Vagina (tissue), 2 donors: ENCODE results near the gene C19orf33.

Source experiments
- POLR2A ChIP-seq, 2 donors: fragments of 450-650 bp; IDR thresholded peaks; one replicate each; pipeline ENCODE4 v1.6.1; 2017; ENCODE audit warnings: antibody characterized with exemption in 2 of 2, mild to moderate bottlenecking in 2 of 2, moderate library complexity in 2 of 2
- POLR2AphosphoS5 ChIP-seq, 2 donors: sonication (generic); formaldehyde crosslinking; IDR thresholded peaks; one replicate each; pipeline ENCODE4 v1.9.0; 2017; ENCODE audit warnings: antibody characterized with exemption in 2 of 2, mild to moderate bottlenecking in 2 of 2, low read depth in 1 of 2; ENCODE audit not compliant: insufficient read depth in 1 of 2
- TF ChIP-seq, protein P1 (sequence below), 3 experiments: fragments of 450-650 bp in 2 of 3; fragments of 200-600 bp in 1 of 3; sonication (generic) in 1 of 3; IDR thresholded peaks; one replicate each; pipeline ENCODE4 v1.5.1; 2017 to 2019; ENCODE audit warnings: antibody characterized with exemption in 3 of 3, mild to moderate bottlenecking in 2 of 3, moderate library complexity in 2 of 3

DNA sequence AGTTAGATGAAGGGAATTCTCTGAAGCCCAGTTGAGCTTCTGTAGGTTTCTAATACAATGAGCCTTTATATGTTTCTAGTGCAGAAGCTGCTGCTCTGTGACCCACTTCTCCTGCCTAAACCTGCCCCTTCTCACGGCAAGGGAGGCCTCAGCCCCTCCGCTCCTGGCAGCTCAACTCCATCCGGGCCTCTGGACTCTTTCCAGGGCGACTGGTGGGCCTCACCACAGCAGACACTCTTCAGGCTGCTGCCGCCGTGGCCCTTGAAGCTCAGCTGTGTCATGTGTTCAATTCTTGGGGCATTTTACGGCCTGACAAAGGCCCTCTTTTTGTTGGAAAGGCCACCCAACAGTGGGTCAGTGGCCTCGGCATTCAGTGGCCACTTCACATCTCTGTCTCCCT lies 10.0 kb upstream of the C19orf33 start:
- TF ChIP-seq POLR2A (IDR thresholded peaks at IDR 0.05) (no peak), POLR2AphosphoS5 (IDR thresholded peaks at IDR 0.05; ENCODE audit: insufficient read depth in 1 of 2, low read depth in 1 of 2) (no peak)
- TF ChIP-seq, protein P1, sequence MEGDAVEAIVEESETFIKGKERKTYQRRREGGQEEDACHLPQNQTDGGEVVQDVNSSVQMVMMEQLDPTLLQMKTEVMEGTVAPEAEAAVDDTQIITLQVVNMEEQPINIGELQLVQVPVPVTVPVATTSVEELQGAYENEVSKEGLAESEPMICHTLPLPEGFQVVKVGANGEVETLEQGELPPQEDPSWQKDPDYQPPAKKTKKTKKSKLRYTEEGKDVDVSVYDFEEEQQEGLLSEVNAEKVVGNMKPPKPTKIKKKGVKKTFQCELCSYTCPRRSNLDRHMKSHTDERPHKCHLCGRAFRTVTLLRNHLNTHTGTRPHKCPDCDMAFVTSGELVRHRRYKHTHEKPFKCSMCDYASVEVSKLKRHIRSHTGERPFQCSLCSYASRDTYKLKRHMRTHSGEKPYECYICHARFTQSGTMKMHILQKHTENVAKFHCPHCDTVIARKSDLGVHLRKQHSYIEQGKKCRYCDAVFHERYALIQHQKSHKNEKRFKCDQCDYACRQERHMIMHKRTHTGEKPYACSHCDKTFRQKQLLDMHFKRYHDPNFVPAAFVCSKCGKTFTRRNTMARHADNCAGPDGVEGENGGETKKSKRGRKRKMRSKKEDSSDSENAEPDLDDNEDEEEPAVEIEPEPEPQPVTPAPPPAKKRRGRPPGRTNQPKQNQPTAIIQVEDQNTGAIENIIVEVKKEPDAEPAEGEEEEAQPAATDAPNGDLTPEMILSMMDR (IDR thresholded peaks at IDR 0.05) = no peak
